GM12875 (cell line): ENCODE results near the gene SOHLH1.
A peak's percentile ranks its signal among the peaks of the same experiment; 100 is the strongest.

Experiments used
- H3K4me3 ChIP-seq: one replicate; pipeline ENCODE4 v1.5.1; 2011; ENCODE audit warnings: low read depth, low read length, control low read depth
- CTCF ChIP-seq: IDR thresholded peaks from 2 replicates; pipeline ENCODE4 v1.5.1; 2011; ENCODE audit warnings: low read depth, mild to moderate bottlenecking, control low read depth, inconsistent platforms, low read length, moderate library complexity, borderline replicate concordance; ENCODE audit not compliant: insufficient read depth

SOHLH1 gene

GRCh38 chr9:135727257-135727875, 28.1 kb upstream of the SOHLH1 start:
- TF ChIP-seq CTCF = no peak
- no peak overlapping the region for H3K4me3 ChIP-seq

GRCh38 chr9:135726138-135726853, 27.0 kb upstream of the SOHLH1 start:
- TF ChIP-seq CTCF = 0 out of 2 replicates have a peak, but pooled peaks have one; percentile 3
- H3K4me3 ChIP-seq = no peak overlapping the region

DNA sequence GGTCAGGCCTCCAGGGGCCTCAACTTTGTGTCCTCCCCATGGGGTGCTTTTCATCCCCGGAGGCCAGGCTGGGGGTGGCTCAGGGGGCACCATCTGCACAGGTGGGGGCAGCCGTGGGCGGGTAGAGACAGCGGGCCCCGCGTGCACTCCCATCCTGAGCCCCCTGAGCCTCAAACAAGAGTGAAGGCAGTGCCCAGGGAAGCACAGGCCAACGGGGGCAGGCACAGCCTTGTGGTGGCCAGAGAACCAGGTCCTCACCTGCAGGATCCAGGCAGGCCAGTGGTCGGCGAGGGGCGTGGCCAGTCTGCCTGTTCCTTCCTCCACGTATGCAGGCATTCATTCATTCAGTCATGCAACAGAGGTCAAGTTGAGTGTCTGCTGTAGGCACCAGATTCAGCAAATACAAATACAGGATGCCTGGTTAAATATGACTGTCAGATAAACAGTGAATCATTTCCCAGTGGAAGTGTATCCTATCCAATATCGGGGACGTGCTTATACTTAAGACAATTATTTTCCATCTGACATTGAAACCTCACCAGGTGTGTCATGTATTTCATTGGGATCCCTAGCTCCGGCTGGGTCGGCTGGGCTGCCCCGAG, 25.0 kb upstream of the SOHLH1 start:
- TF ChIP-seq CTCF = no peak
- no peak overlapping the region for H3K4me3 ChIP-seq

DNA sequence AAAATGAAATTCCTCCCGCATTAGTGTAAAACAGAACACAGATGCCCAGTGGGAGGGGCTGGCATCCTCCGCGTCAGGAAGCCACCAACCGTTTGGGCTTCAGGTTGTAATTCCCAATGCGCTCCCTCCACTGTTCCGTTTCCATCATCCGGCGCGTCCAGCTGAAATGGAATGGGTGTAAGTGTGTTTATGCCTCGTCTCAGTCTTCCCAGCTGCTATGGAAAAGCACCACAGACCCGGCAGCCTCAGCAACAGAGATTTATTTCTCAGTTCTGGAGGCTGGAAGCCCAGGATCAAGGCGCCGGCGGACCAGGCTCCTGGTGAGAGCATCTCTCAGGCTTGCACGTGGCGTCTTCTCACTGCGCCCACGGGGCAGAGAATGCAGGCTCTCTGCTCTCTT, 23.1 kb upstream of the SOHLH1 start:
- H3K4me3 ChIP-seq = no peak overlapping the region
- no peak for TF ChIP-seq CTCF

GRCh38 chr9:135719472-135719871, 20.2 kb upstream of the SOHLH1 start:
- no peak overlapping the region for H3K4me3 ChIP-seq
- TF ChIP-seq CTCF = no peak

DNA sequence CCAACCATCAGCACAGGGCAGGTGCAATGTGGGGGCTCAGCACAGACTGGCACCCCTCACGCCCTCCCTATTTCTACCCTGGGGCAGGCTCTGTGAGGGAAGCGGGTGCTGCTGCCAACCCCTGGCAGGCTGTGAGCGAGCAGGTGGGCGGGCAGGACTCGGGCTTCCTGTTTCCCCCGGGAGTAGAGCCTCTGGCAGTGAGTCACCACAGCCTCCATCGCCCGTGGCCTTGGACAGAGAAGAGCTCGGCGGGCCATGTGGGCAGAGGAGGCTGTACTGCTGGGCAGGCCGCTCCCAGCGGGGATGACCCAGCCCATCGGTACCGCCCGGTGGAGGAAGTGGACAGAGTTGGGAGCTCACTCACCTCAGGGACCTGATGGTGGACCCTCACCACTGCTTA, 19.3 kb upstream of the SOHLH1 start:
- TF ChIP-seq CTCF = no peak
- H3K4me3 ChIP-seq = no peak overlapping the region

DNA sequence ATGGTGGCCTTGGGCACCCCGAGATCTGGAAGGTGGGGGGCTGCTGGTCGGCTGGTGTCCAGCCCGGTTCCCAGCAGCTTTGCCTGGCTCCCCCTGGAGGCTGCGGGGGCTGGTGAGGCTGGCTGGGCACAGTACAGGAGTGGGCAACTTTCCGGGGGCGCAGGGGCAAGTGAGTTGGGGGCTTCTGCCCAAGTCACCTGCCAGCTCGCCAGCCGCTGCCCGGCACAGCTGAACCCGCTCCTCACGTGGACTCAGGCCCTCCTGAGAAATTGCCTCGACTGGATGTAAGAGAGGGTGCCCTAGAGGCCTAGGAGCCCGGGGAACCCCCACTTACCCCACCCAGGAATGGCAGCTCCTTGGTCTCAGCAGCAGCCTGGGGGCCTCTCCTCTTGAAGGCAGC, 18.1 kb upstream of the SOHLH1 start:
- H3K4me3 ChIP-seq = no peak overlapping the region
- TF ChIP-seq CTCF = no peak
